GM18505 (cell line): ENCODE measurements around the gene CACNA1C.

Experiments used
- ATAC-seq: cut with Tn5 transposase; IDR thresholded peaks from one replicate; pipeline ENCODE4 v1.9.1; 2021; ENCODE audit not compliant: unreplicated experiment
- POLR2A ChIP-seq: IDR thresholded peaks from 4 replicates; pipeline ENCODE4 v1.6.1; 2011; ENCODE audit warnings: borderline replicate concordance; ENCODE audit not compliant: insufficient read depth, insufficient read length; ENCODE audit errors: extremely low read depth

Gene CACNA1C

GRCh38 chr12:2049604-2050540, 2.9 kb upstream of the CACNA1C start:
- TF ChIP-seq POLR2A = no peak
- no peak for ATAC-seq

GRCh38 chr12:2051700-2052621, 826 bp upstream of the CACNA1C start:
- no peak for ATAC-seq
- no peak for TF ChIP-seq POLR2A

GRCh38 chr12:2053691-2054090, 904 bp downstream of the CACNA1C start:
- no peak for ATAC-seq
- TF ChIP-seq POLR2A = no peak

GRCh38 chr12:2054091-2055018, 1.6 kb downstream of the CACNA1C start:
- TF ChIP-seq POLR2A = no peak
- ATAC-seq = no peak

- no peak for TF ChIP-seq POLR2A
- no peak for ATAC-seq
Observed at GRCh38 chr12:2057041-2057794, 4.4 kb downstream of the CACNA1C start.

- no peak for ATAC-seq
- no peak for TF ChIP-seq POLR2A
Observed at GRCh38 chr12:2057795-2058408, 5.1 kb downstream of the CACNA1C start.

GRCh38 chr12:2058837-2059236, 6.0 kb downstream of the CACNA1C start:
- ATAC-seq = no peak
- no peak for TF ChIP-seq POLR2A

- TF ChIP-seq POLR2A = no peak
- no peak for ATAC-seq
Observed at GRCh38 chr12:2061402-2061801, 8.6 kb downstream of the CACNA1C start.

- TF ChIP-seq POLR2A = no peak
- ATAC-seq = no peak
Observed at GRCh38 chr12:2064071-2064507, 11.3 kb downstream of the CACNA1C start.

- no peak for ATAC-seq
- no peak for TF ChIP-seq POLR2A
Observed at GRCh38 chr12:2068653-2069052, 15.9 kb downstream of the CACNA1C start.

- ATAC-seq = no peak
- TF ChIP-seq POLR2A = no peak
Observed at GRCh38 chr12:2070440-2071045, 17.8 kb downstream of the CACNA1C start.
